ENCODE data around the gene ENTPD1. TPM values are rescaled to one million over a fixed set of nuclear protein-coding genes. Genes with fewer than 3 reads are reported as not detected.

ENTPD1 gene
- total and polyA plus RNA-seq, 10 of the 15 experiments (the other 5 are each of a cell fraction or from before 2014, with no cell fraction given) = 110 to 413 (median 161) TPM

DNA sequence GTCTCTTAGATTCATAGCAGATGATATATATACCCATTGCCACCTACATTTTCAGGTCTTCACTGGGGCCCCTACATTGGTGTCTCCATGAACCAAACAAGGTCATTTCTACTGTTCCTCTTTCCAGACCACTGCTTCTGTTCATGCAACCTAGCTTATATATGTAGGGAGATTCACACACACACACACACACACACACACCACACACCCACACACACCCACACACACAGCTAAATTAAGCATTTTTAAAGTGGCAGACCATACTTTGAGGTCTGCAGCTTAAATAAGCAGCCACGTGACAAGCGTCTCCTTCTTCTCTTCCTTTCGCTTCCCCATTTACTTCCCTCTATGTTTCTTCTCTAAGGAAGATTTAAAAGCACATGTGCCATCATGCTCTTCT lies 81.8 kb downstream of the ENTPD1 start (continued):
- TF ChIP-seq SUPT20H (IDR thresholded peaks at IDR 0.05; ENCODE audit: borderline replicate concordance, control insufficient read depth, low read depth, low read length) (no peak), EED (IDR thresholded peaks at IDR 0.05; ENCODE audit: low read depth) (peak; percentile 96), HCFC1 (IDR thresholded peaks at IDR 0.05; ENCODE audit: low read length) (no peak), NR2C1 (IDR thresholded peaks at IDR 0.05) (0 out of 2 replicates have a peak, but pooled peaks have one; percentile 12), SP1 (IDR thresholded peaks at IDR 0.05; ENCODE audit: low read depth, low read length) (peak; percentile 92), CBFB (IDR thresholded peaks at IDR 0.05; ENCODE audit: low read depth) (peak; percentile 89; the same call in 1 of the 2 replicates), PAX5 (IDR thresholded peaks at IDR 0.05; ENCODE audit: borderline replicate concordance, low read depth, low read length) (peak; percentile 96), ATF2 (IDR thresholded peaks at IDR 0.05; ENCODE audit: low read length) (peak; percentile 99), RB1 (IDR thresholded peaks at IDR 0.05; ENCODE audit: borderline replicate concordance) (0 out of 2 replicates have a peak, but pooled peaks have one; percentile 17), MTA3 (IDR thresholded peaks at IDR 0.05; ENCODE audit: borderline replicate concordance, low read length) (peak; percentile 97), BCL11A (IDR thresholded peaks at IDR 0.05; ENCODE audit: low read depth, low read length) (peak; percentile 97), WRNIP1 (IDR thresholded peaks at IDR 0.05; ENCODE audit: borderline replicate concordance, low read depth, low read length) (no peak), SMARCA5 (IDR thresholded peaks at IDR 0.05) (no peak), ZZZ3 (IDR thresholded peaks at IDR 0.05; ENCODE audit: control insufficient read depth, insufficient read length, low read depth) (no peak), BHLHE40 (IDR thresholded peaks at IDR 0.05; ENCODE audit: borderline replicate concordance in 1 of 2, low read depth in 2 of 2, low read length in 1 of 2) (peak; percentile 93 to 95), RBBP5 (conservative IDR thresholded peaks at IDR 0.05) (no peak), MXI1 (IDR thresholded peaks at IDR 0.05; ENCODE audit: low read depth, low read length) (peak; percentile 40; the same call in 1 of the 2 replicates), BCL3 (IDR thresholded peaks at IDR 0.05; ENCODE audit: borderline replicate concordance, insufficient read depth, low read depth, low read length, poor library complexity, severe bottlenecking) (peak; percentile 97)
- TF ChIP-seq, protein P1, sequence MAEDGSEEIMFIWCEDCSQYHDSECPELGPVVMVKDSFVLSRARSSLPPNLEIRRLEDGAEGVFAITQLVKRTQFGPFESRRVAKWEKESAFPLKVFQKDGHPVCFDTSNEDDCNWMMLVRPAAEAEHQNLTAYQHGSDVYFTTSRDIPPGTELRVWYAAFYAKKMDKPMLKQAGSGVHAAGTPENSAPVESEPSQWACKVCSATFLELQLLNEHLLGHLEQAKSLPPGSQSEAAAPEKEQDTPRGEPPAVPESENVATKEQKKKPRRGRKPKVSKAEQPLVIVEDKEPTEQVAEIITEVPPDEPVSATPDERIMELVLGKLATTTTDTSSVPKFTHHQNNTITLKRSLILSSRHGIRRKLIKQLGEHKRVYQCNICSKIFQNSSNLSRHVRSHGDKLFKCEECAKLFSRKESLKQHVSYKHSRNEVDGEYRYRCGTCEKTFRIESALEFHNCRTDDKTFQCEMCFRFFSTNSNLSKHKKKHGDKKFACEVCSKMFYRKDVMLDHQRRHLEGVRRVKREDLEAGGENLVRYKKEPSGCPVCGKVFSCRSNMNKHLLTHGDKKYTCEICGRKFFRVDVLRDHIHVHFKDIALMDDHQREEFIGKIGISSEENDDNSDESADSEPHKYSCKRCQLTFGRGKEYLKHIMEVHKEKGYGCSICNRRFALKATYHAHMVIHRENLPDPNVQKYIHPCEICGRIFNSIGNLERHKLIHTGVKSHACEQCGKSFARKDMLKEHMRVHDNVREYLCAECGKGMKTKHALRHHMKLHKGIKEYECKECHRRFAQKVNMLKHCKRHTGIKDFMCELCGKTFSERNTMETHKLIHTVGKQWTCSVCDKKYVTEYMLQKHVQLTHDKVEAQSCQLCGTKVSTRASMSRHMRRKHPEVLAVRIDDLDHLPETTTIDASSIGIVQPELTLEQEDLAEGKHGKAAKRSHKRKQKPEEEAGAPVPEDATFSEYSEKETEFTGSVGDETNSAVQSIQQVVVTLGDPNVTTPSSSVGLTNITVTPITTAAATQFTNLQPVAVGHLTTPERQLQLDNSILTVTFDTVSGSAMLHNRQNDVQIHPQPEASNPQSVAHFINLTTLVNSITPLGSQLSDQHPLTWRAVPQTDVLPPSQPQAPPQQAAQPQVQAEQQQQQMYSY (CRISPR knock-in tag; IDR thresholded peaks at IDR 0.05) = no peak
- TF ChIP-seq, protein P2, sequence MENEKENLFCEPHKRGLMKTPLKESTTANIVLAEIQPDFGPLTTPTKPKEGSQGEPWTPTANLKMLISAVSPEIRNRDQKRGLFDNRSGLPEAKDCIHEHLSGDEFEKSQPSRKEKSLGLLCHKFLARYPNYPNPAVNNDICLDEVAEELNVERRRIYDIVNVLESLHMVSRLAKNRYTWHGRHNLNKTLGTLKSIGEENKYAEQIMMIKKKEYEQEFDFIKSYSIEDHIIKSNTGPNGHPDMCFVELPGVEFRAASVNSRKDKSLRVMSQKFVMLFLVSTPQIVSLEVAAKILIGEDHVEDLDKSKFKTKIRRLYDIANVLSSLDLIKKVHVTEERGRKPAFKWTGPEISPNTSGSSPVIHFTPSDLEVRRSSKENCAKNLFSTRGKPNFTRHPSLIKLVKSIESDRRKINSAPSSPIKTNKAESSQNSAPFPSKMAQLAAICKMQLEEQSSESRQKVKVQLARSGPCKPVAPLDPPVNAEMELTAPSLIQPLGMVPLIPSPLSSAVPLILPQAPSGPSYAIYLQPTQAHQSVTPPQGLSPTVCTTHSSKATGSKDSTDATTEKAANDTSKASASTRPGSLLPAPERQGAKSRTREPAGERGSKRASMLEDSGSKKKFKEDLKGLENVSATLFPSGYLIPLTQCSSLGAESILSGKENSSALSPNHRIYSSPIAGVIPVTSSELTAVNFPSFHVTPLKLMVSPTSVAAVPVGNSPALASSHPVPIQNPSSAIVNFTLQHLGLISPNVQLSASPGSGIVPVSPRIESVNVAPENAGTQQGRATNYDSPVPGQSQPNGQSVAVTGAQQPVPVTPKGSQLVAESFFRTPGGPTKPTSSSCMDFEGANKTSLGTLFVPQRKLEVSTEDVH (IDR thresholded peaks at IDR 0.05; ENCODE audit: low read depth, partially characterized antibody) = no peak
